ENCODE results near the gene EEFSEC. TPM values are rescaled to one million over a fixed set of nuclear protein-coding genes. Genes with fewer than 3 reads are reported as not detected.

Gene EEFSEC
- total RNA-seq, 3 donors from 2014 or later: 9.7 to 10.9 (median 10.8) TPM

GRCh38 chr3:128452678-128453275, 299.5 kb downstream of the EEFSEC start:
- no peaks in the 10 kb centered on the region for H3K36me3 ChIP-seq (ENCODE audit: low read depth)
- intact Hi-C loops (cut with DNase I, micrococcal nuclease): no loop called here
- no peak for ATAC-seq

DNA sequence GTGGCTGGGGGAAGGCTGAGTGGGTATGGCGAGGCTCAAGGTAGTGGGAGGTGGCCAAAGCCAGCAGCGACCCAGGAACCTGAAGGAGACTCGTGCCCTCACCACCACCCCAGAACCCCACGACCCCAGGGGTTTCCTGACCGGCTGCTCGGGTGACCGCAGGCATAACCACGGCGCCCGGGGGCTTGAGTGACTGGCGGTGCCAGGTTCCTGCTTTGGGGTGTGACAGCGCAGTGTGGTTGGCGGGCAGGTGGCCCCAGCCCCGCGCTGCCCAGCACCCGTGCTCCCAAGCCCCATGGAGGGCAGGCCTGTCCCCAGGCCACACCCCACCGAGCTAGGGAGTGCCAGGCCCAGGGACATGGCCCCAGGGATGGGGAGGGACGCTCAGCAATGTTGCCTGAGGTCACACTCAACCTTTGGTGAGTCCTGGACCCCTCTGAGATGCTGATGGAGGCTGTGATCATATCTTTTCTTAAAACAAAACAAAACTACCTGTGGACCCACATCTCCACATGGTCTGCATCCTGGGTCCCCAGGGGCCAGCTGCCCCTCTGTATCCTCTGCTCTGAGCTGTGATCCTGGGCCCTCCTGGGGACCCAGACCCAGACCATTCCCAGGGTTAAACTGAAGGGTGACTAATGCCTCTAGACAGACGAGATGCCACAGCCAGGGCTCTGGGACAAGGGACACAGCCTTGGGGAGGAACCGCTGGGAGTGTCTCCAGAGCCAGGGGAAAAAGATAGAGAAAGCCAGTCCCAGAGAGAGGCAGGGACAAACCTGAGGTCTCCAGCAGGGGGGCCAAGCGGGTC, 300.4 kb downstream of the EEFSEC start:
- intact Hi-C loops (cut with DNase I, micrococcal nuclease): no loop called here
- no peak for TF ChIP-seq CTCF (IDR thresholded peaks at IDR 0.05)
- H3K36me3 ChIP-seq (ENCODE audit: low read depth): no peaks in the 10 kb centered on the region
- no peak for ATAC-seq
- H3K4me3 ChIP-seq: no peak overlapping the region
- no peaks in the 10 kb centered on the region for H3K9me3 ChIP-seq
- no peaks in the 10 kb centered on the region for H3K4me1 ChIP-seq (ENCODE audit: low read depth)
- DNase-seq: peak in 1 of 3 donors; percentile 33

More at GRCh38 chr3:128452678-128453275, 299.5 kb downstream of the EEFSEC start:
- Histone ChIP-seq H3K4me3 (no peak overlapping the region), H3K4me1 (ENCODE audit: low read depth) (no peaks in the 10 kb centered on the region), H3K9me3 (no peaks in the 10 kb centered on the region)
- no peak for TF ChIP-seq CTCF (IDR thresholded peaks at IDR 0.05)
- DNase-seq: no peak

- H3K4me1 ChIP-seq (ENCODE audit: low read depth): no peaks in the 10 kb centered on the region
- peak in 1 of 3 donors; percentile 12 for DNase-seq
- no peak for ATAC-seq
- H3K9me3 ChIP-seq: no peaks in the 10 kb centered on the region
- intact Hi-C loops (cut with DNase I, micrococcal nuclease): no loop called here
- no peak for TF ChIP-seq CTCF (IDR thresholded peaks at IDR 0.05)
- no peak overlapping the region for H3K4me3 ChIP-seq
- H3K36me3 ChIP-seq (ENCODE audit: low read depth): no peaks in the 10 kb centered on the region
Measured at GRCh38 chr3:128454310-128454618, 301.0 kb downstream of the EEFSEC start.

GRCh38 chr3:128455116-128455515, 301.8 kb downstream of the EEFSEC start:
- ATAC-seq: no peak
- H3K9me3 ChIP-seq: no peaks in the 10 kb centered on the region
- H3K4me1 ChIP-seq (ENCODE audit: low read depth): no peaks in the 10 kb centered on the region
- TF ChIP-seq CTCF (IDR thresholded peaks at IDR 0.05): no peak
- no peak for DNase-seq
- H3K4me3 ChIP-seq: no peak overlapping the region
- intact Hi-C loops (cut with DNase I, micrococcal nuclease): no loop called here
- H3K36me3 ChIP-seq (ENCODE audit: low read depth): no peaks in the 10 kb centered on the region

GRCh38 chr3:128455786-128456748, 302.8 kb downstream of the EEFSEC start:
- no peak overlapping the region for H3K4me3 ChIP-seq
- H3K4me1 ChIP-seq (ENCODE audit: low read depth): no peaks in the 10 kb centered on the region
- DNase-seq (peak in 1 of 3 donors; percentile 19), ATAC-seq (no peak)
- H3K36me3 ChIP-seq (ENCODE audit: low read depth): no peaks in the 10 kb centered on the region
- intact Hi-C loops (cut with DNase I, micrococcal nuclease): no loop called here
- TF ChIP-seq CTCF (IDR thresholded peaks at IDR 0.05): no peak
- H3K9me3 ChIP-seq: no peaks in the 10 kb centered on the region

Measured in mucosa of descending colon (tissue), 3 donors.